PC-3 (cell line): ENCODE results near the gene QRSL1.

Experiments
- EZH2phosphoT487 ChIP-seq: fragments of 300-600 bp; sonication (generic); IDR thresholded peaks from 2 replicates; pipeline ENCODE4 v1.6.1; 2018; ENCODE audit warnings: mild to moderate bottlenecking, antibody characterized with exemption, low read length, borderline replicate concordance
- TF ChIP-seq, protein P1 (sequence below): fragments of 300-600 bp; sonication (generic); conservative IDR thresholded peaks from 2 replicates; pipeline ENCODE4 v1.5.1; 2017; ENCODE audit warnings: antibody characterized with exemption, low read depth, mild to moderate bottlenecking, low read length

DNA sequence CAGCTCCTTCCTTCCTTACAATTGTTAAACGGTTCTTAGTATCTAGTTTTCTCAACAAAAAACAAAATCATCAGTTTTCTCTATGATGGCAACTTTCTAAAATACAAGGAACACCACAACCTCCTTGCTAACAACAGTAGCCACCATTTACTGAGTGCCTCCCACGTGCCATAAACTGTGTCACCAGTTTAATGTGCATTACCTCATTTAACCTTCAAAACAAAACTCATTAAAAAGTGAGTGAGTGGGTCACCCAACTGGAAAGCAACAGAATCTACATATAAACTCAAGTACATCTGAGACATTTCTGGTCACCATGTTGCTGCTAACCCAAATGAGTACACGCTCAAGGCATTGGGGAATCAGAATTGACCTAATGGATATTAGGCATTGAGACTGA is 11.1 kb upstream of the QRSL1 start:
- TF ChIP-seq, protein P1, sequence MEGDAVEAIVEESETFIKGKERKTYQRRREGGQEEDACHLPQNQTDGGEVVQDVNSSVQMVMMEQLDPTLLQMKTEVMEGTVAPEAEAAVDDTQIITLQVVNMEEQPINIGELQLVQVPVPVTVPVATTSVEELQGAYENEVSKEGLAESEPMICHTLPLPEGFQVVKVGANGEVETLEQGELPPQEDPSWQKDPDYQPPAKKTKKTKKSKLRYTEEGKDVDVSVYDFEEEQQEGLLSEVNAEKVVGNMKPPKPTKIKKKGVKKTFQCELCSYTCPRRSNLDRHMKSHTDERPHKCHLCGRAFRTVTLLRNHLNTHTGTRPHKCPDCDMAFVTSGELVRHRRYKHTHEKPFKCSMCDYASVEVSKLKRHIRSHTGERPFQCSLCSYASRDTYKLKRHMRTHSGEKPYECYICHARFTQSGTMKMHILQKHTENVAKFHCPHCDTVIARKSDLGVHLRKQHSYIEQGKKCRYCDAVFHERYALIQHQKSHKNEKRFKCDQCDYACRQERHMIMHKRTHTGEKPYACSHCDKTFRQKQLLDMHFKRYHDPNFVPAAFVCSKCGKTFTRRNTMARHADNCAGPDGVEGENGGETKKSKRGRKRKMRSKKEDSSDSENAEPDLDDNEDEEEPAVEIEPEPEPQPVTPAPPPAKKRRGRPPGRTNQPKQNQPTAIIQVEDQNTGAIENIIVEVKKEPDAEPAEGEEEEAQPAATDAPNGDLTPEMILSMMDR, result no peak
- TF ChIP-seq EZH2phosphoT487, result no peak
